ENCODE results near the gene ADAMTSL2. TPM values are rescaled to one million over a fixed set of nuclear protein-coding genes. Genes with fewer than 3 reads are reported as not detected.

The ADAMTSL2 gene
- total and polyA plus RNA-seq, 4 donors = 1.8 to 18.2 (median 7.7) TPM

- Histone ChIP-seq H3K27ac (ENCODE audit: low read depth in 1 of 2, low read length in 2 of 2) (peak overlapping the region; percentile 20 to 40), H3K4me3 (ENCODE audit: low read depth in 1 of 3, low read length in 3 of 3) (no peak overlapping the region), H3K9ac (ENCODE audit: low read depth in 1 of 2, low read length in 2 of 2) (peak overlapping the region; percentile 46 to 49), H3K9me3 (ENCODE audit: control insufficient read depth in 4 of 4, low read length in 3 of 4) (no peaks in the 10 kb centered on the region), H3K36me3 (ENCODE audit: control insufficient read depth in 4 of 4, insufficient read depth in 3 of 4, low read depth in 1 of 4, low read length in 3 of 4) (no peaks in the 10 kb centered on the region), H3K27me3 (ENCODE audit: control insufficient read depth in 4 of 4, insufficient read depth in 4 of 4, low read length in 3 of 4) (no peaks in the 10 kb centered on the region), H3K4me1 (ENCODE audit: control insufficient read depth in 4 of 4, insufficient read depth in 4 of 4, low read length in 3 of 4) (peaks cover 7 to 42% (median 18%) of the 10 kb centered on the region in 4 donors)
- TF ChIP-seq HNF4A (conservative IDR thresholded peaks at IDR 0.05) (no peak), EGR1 (IDR thresholded peaks at IDR 0.05; ENCODE audit: low read depth in 2 of 2) (no peak), TAF1 (conservative IDR thresholded peaks at IDR 0.05) (no peak), SP1 (IDR thresholded peaks at IDR 0.05) (no peak), CTCF (IDR thresholded peaks at IDR 0.05; ENCODE audit: low read depth, low read length, missing input control) (no peak), HNF4G (IDR thresholded peaks at IDR 0.05) (no peak), RAD21 (IDR thresholded peaks at IDR 0.05) (no peak), REST (IDR thresholded peaks at IDR 0.05) (no peak), YY1 (IDR thresholded peaks at IDR 0.05) (no peak)
- DNase-seq (ENCODE audit: low spot score) = no peak
- WGBS = 58% methylated on average over 9 of the region's 9 CpGs
These were observed 647 bp upstream of the ADAMTSL2 start for GRCh38 chr9:133533857-133534256.

- TF ChIP-seq RAD21 (IDR thresholded peaks at IDR 0.05) = no peak
- TF ChIP-seq GABPA (IDR thresholded peaks at IDR 0.05 in 1 of 2, conservative IDR thresholded peaks at IDR 0.05 in 1 of 2) = no peak
- no peak for TF ChIP-seq MAX (IDR thresholded peaks at IDR 0.05)
- no peak for TF ChIP-seq ZBTB33 (IDR thresholded peaks at IDR 0.05)
- no peak for TF ChIP-seq HNF4G (IDR thresholded peaks at IDR 0.05)
- TF ChIP-seq YY1 (IDR thresholded peaks at IDR 0.05) = no peak
- no peak for TF ChIP-seq RXRA (IDR thresholded peaks at IDR 0.05)
- TF ChIP-seq TAF1 (conservative IDR thresholded peaks at IDR 0.05) = no peak
- TF ChIP-seq EGR1 (IDR thresholded peaks at IDR 0.05; ENCODE audit: low read depth in 2 of 2) = no peak
- TF ChIP-seq NR2F2 (IDR thresholded peaks at IDR 0.05) = no peak
- no peak for TF ChIP-seq ATF3 (IDR thresholded peaks at IDR 0.05)
- no peak for TF ChIP-seq FOXA2 (IDR thresholded peaks at IDR 0.05)
- no peak for TF ChIP-seq HNF4A (conservative IDR thresholded peaks at IDR 0.05)
- no peak for TF ChIP-seq FOXA1 (IDR thresholded peaks at IDR 0.05)
- no peak for TF ChIP-seq SP1 (IDR thresholded peaks at IDR 0.05)
- WGBS = 60% methylated on average over 13 of the region's 13 CpGs
- Histone ChIP-seq H3K27ac (ENCODE audit: low read depth in 1 of 2, low read length in 2 of 2) (peak overlapping the region in 1 of 2 donors; percentile 69), H3K27me3 (ENCODE audit: control insufficient read depth in 4 of 4, insufficient read depth in 4 of 4, low read length in 3 of 4) (no peaks in the 10 kb centered on the region), H3K4me3 (ENCODE audit: low read depth in 1 of 3, low read length in 3 of 3) (peak overlapping the region in 2 of 3 donors; percentile 27 to 53), H3K9me3 (ENCODE audit: control insufficient read depth in 4 of 4, low read length in 3 of 4) (no peaks in the 10 kb centered on the region), H3K36me3 (ENCODE audit: control insufficient read depth in 4 of 4, insufficient read depth in 3 of 4, low read depth in 1 of 4, low read length in 3 of 4) (no peaks in the 10 kb centered on the region), H3K4me1 (ENCODE audit: control insufficient read depth in 4 of 4, insufficient read depth in 4 of 4, low read length in 3 of 4) (peaks cover 7 to 52% (median 20%) of the 10 kb centered on the region in 4 donors), H3K9ac (ENCODE audit: low read depth in 1 of 2, low read length in 2 of 2) (no peak overlapping the region)
- DNase-seq (ENCODE audit: low spot score) = no peak
These were observed 888 bp downstream of the ADAMTSL2 start for GRCh38 chr9:133535306-133535877.
